ENCODE measurements around the gene POMC.
"Not testable (repeated sequence)": the region's sequence is repeated elsewhere in the genome, so short reads cannot be mapped to it uniquely, and the experiment has no call there.

Gene POMC

DNA sequence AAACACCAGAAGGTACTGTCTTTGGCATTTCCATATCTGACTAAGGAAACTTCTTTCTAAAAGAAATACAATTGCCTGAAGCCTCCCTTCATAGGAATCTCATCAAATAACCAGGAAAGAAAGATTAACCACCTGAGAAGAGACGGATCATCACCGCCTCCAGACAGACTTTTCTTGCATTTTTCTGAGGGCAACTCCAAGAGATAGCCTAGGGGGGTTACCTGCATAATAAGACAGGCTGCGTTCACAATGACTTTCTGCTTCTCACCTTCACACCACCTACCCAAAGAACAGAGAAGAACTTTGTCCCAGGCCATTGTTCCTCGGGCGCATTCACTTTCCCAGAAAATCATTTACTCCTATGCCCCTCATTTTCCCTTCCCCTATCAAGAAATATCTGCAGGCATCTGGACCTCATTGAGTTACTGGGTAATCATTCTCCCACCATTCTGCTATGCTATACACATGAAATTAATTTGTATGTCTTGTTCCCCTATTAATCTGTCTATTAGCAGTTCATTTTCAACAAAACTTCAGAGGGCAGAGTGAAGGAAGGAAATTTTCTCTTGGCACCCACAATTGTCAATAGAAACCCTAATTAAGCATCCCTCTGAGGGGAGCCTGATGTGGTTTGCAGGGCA, 8.3 kb upstream of the POMC start:
- no peak for DNase-seq

- no peak for DNase-seq
These were observed 7.8 kb upstream of the POMC start for GRCh38 chr2:25176138-25176537.

DNA sequence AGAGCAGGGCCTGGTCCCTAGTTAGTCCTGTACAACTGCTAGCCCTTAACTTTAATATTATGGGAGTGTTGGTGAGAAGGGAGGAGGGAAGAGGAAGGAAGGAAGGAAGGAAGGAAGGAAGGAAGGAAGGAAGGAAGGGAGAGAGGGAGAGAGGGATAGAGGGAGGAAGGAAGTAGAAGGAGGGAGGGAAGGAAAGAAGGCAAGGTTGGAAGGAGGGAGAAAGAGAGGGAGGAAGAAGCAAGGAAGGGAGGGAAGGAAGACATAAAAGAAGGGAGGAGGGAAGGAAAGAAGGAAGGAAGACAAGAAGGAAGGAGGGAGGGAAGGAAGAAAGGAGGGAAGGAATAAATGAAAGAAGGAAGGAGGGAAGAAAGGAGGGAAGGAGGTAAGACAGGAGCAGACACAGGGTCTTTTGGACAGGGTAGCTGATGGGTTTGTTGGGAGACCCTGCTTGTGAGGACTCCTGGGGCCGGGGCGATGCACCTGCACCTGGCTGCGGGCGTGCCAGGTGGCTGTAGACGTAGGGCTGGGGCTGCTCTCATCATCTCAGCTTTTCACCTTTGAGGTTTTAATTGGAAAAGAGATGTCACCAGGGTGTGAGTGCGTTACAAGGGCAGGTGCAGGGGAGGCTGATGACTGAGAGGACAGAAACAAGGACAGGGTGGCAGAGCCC, 5.9 kb upstream of the POMC start:
- DNase-seq = no peak

GRCh38 chr2:25173719-25174118, 5.3 kb upstream of the POMC start:
- no peak for DNase-seq

GRCh38 chr2:25170888-25171287, 2.5 kb upstream of the POMC start:
- no peak for DNase-seq

DNA sequence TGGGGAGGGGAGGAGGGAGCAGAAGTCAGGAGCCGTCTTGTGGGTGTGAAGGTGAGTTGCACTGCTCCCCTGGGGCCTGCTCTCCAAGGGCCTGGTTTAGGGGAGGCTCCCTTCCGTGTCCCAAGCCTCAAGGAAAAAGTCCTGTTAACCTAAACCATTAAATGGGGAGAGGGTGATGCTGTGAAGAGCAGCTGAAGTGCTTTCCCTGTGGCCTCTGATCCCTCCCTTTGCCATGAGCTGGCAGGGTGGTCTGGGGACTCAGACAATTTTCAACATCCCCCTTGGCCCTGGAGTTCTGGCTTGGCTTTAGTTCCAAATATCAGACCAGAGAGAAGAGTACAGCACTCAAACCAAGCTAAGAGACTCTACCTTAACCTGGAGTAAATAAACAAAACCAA, 692 bp upstream of the POMC start:
- DNase-seq = no peak

- peak; percentile 58 for DNase-seq
These were observed 2.1 kb downstream of the POMC start for GRCh38 chr2:25165992-25166875.

DNA sequence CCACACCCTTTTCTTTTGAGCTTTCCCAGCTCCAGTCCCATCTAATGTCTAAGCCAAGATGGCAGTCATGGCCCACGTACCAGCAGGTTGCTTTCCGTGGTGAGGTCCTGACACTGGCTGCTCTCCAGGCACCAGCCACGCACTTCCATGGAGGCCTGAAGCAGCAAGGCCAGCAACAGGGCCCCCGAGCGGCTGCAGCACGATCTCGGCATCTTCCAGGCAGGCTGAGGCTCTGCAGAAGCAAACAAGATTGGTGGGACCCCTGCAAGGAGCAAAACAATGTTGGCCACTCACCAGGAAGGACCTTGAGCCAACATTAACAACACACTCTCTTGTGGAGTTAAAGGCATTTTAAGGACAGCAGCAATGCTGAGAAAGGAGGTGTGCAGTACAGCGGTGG, 3.8 kb downstream of the POMC start:
- DNase-seq = no peak

- not testable (repeated sequence) for DNase-seq
These were observed 6.3 kb downstream of the POMC start for GRCh38 chr2:25162061-25162460.

GRCh38 chr2:25161055-25161781, 7.2 kb downstream of the POMC start:
- DNase-seq = peak; percentile 85

GRCh38 chr2:25160376-25160775, 8.0 kb downstream of the POMC start:
- no peak for DNase-seq

DNA sequence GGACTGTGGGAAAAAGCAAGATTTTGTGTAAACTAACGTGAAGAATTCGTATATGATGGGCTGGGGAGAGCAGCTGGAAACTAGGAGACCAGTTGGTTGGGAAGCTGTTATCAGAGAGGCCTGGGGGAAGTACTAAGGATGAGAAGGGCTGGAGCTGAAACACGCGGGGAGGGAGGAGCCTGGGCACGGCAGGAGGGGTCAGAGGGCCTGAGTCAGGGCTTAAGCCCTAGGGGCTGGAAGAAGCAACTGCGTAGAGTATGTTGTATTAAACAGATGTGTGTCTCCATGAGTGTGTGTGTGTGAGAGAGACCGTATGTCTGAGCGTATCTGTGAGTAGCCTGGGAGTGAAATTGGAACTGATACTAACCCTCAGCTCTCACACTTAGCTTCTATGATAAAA, 8.4 kb downstream of the POMC start:
- no peak for DNase-seq

DNA sequence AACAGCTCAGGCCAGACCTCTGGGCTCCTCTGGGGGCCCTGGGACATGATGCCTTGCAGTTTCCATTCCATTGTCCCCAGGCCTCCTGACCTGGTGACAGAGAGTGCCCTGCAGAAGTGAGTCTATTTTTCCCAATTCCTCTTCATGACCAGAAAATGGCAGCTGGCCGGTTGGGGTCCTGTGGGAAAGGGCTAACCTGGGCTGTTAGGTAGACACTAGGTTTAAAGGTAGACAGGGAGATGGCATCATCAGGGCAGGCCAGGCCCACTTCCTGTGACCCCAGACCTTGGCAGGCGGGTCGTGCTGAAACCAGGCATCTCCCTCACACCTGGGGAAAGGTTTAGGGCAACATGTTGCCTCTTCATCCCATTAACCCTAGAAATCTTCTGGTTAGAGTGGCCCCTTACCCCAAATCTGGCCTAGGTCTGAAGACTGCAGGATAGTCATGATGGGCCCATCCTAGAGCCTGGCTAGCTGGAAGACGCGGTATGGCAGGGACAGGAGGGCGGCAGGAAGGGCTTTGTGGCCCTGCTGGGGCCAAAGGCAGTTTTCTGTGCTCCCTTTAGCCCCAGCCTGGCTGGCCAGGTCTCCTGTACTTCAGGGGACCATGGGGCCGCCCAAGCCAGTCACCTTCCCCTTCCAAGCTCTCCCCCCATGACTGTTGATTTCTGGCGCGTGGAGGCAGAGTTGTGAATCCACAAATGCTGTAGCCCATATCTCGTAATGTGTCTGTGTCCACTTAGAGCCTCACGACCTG, 10.1 kb downstream of the POMC start:
- no peak for DNase-seq

DNA sequence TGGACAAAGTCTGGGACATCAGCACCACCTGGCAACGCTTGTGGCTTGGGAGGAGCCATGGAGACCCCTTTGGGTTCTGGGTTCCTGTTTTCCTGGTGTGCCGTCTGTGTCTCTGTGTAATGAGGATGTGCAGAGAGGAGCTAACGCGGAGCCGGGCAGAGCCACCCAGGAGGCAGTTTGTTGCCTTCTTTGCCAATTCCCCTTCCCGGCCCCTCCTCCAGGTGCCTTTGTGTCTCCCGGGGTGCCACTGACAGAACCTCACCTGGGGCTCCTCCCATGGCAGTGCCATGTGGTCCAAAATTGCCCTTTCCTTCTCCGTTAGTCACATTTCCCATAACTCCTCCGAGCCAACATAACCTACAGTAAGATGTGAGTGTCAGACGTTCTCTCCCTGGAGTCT, 13.0 kb downstream of the POMC start:
- DNase-seq = no peak

GRCh38 chr2:25151718-25152117, 16.7 kb downstream of the POMC start:
- DNase-seq = no peak

DNA sequence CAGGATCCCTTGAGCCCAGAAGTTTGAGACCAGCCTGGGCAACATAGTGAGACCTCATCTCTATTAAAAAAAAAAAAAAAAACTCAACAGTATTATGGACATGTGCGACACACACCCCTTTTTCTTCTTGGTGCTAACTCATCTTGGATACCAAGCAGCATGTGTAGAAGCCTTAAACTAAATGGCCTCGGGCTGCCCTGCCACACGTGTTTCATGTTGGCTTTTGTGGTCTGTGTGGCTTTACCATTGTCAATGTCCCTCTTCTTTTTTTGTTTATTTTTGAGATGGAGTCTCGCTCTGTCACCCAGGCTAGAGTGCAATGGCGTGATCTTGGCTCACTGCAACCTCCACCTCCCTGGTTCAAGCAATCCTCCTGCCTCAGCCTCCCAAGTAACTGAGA, 17.4 kb downstream of the POMC start:
- not testable (repeated sequence) for DNase-seq

DNA sequence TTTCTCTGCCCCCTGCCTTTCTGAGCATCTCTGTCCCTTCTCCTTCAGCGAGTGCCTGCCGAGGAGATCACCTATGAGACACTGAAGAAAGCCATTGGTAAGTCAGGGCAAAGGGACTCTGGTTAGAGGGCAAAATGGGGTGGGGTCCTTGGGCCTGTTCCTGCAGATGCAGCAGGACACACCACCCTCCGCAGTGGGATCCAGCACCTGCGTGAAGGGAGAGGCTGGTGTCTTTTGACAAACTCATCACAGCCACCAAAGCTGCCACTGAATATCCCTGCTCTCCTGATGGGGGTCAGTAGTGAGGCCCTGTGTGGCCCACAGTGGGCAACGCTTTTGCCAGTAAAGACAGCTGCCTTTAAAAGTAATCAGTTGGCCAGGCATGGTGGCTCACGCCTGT, 18.7 kb downstream of the POMC start:
- DNase-seq = no peak

DNA sequence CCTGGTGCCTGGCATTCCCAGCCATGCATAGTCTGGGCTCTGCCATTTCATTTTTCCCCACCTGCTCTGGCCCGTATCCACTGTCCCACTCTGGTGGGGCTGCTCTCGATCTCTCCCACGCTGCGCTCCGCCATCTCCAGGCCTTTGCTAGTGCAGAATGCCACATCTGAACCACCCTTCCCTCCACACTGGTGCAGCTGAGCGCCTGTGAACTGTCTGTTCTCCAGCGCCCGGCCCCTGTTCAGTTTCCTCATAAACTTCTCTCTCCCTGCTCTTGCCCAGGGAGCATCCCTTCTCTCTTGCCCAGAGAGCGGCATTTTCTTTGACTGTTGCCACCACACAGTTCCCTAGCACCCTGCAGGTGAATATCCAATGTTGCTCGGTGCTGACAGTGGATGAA, 21.5 kb downstream of the POMC start:
- DNase-seq = no peak

DNA sequence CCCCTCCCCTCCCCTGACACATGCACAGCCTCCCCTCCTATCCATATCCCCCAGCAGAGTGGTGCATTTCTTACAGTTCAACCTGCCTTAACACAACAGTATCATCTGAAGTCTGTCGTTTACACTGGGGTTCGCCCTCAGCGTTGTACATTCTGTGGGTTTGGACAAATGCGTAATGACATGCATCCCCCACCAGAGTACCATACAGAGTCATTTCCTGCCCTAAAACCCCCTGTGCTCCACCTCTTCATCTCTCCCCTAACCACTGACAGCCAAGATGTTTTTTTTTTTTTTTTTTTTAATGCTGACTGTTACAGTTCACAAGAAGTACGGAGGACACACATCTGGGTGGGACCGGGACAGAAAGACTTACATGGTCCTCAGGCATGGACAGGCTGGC, 22.6 kb downstream of the POMC start:
- no peak for DNase-seq

GRCh38 chr2:25141120-25141519, 27.3 kb downstream of the POMC start:
- no peak for DNase-seq

GRCh38 chr2:25140535-25140934, 27.8 kb downstream of the POMC start:
- not testable (repeated sequence) for DNase-seq

DNA sequence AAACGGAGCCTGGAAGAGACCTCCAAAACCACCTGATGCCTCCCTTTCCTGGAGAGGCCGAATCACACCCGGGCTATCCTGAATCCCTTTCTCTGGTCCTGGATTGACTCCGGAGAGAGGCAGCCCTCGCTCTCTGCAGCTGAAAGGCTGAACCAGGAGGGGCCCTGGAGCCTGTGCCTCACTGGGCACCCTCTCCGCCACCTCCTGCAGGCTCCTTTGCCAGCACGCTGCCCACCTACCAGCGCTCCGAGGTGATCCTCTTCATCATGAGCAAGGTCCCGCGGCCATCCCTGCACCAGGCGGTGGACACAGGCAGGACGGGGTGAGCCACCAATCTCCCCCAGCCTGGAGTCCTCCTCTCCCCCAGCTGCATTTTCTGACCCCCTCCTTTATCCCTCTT, 35.7 kb downstream of the POMC start:
- no peak for DNase-seq

- DNase-seq = no peak
These were observed 36.1 kb downstream of the POMC start for GRCh38 chr2:25132299-25132635.
